BLaER1 (cell line): ENCODE results near the gene PARP3.
"Not testable (repeated sequence)": the region's sequence is repeated elsewhere in the genome, so short reads cannot be mapped to it uniquely, and the experiment has no call there.

Source experiments
- H3K27ac ChIP-seq: shearing (Covaris generic); formaldehyde crosslinking; 2 replicates; pipeline ENCODE4 v1.8.1; 2022
- H3K27me3 ChIP-seq: shearing (Covaris generic); formaldehyde crosslinking; 2 replicates; pipeline ENCODE4 v1.8.1; 2022
- H3K36me3 ChIP-seq: shearing (Covaris generic); formaldehyde crosslinking; 2 replicates; pipeline ENCODE4 v1.8.1; 2022
- H3K4me1 ChIP-seq: shearing (Covaris generic); formaldehyde crosslinking; 2 replicates; pipeline ENCODE4 v1.8.1; 2022
- H3K4me2 ChIP-seq: shearing (Covaris generic); formaldehyde crosslinking; 2 replicates; pipeline ENCODE4 v1.8.1; 2022
- H3K4me3 ChIP-seq: shearing (Covaris generic); formaldehyde crosslinking; 2 replicates; pipeline ENCODE4 v1.8.1; 2022
- H3K9ac ChIP-seq: shearing (Covaris generic); formaldehyde crosslinking; 2 replicates; pipeline ENCODE4 v1.8.1; 2022
- H3K9me3 ChIP-seq: shearing (Covaris generic); formaldehyde crosslinking; 2 replicates; pipeline ENCODE4 v1.8.1; 2022
- H4K20me1 ChIP-seq: shearing (Covaris generic); formaldehyde crosslinking; 2 replicates; pipeline ENCODE4 v1.8.1; 2022
- Cebpa-rat ChIP-seq: shearing (Covaris generic); IDR thresholded peaks from 2 replicates; pipeline ENCODE4 v1.8.1; 2022

Gene PARP3

GRCh38 chr3:51992017-51992682 lies 50.0 kb downstream of the PARP3 start:
- Histone ChIP-seq H3K4me1 (peaks cover 61% of the 10 kb centered on the region), H3K9ac (peak overlapping the region; percentile 5; the same call in 1 of the 2 replicates), H3K4me3 (peak overlapping the region; percentile 33; the same call in 1 of the 2 replicates), H3K9me3 (no peaks in the 10 kb centered on the region), H4K20me1 (peaks cover 73% of the 10 kb centered on the region), H3K4me2 (peak overlapping the region; percentile 97), H3K27me3 (no peaks in the 10 kb centered on the region), H3K27ac (peak overlapping the region; percentile 4; the same call in 1 of the 2 replicates), H3K36me3 (peaks cover 60% of the 10 kb centered on the region)
- TF ChIP-seq Cebpa-rat = no peak

DNA sequence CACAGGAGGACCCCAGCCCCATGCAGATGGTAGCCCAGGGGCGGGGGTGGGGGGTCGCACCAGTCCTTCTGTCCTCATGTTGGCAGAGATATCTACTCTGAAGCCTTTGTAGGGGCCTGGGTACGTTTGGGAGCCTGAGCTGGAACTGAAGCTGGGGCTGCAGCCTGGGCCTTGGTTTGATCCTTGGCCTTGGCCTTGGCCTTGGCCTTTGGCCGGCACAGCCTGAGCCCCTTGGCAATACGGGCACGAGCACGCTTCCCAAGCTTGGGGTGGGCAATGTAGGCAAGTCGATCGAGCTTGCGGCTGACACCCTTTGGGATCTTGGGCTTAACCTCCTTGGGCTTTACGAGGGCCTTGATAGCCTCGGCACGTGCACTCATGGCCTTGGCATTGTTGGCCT lies 51.5 kb downstream of the PARP3 start:
- H3K27ac ChIP-seq = not testable (repeated sequence)
- H3K9ac ChIP-seq = peak overlapping the region; percentile 98; the same call in 1 of the 2 replicates
- peak overlapping the region; percentile 97 for H3K4me2 ChIP-seq

DNA sequence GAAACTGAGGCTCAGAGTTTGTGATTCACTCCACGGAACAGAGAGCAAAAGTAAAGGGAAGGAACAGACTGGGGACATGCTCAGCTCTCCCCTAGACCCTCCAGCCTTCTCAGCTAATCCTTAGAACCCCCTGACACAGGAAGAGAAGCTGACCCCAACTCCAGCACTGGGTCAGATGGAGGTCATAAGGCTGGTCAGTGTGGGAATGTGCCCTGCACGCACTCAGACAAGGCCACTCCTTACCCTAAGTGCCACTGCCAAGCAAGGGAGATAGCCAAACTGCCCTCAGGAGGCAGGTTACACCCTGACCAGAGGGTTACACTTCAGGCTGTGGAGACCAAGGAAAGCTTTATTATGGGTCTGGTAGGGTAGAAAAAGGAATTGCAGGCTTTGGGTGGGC lies 52.4 kb downstream of the PARP3 start:
- no peak for TF ChIP-seq Cebpa-rat
- H3K27ac ChIP-seq = peak overlapping the region; percentile 97

More for the DNA sequence above, 51.5 kb downstream of the PARP3 start:
- peak overlapping the region; percentile 83; the same call in 1 of the 2 replicates for H3K4me3 ChIP-seq
- H4K20me1 ChIP-seq = peaks cover 63% of the 10 kb centered on the region
- H3K9me3 ChIP-seq, H3K27me3 ChIP-seq: not testable (repeated sequence)
- peaks cover 56% of the 10 kb centered on the region for H3K36me3 ChIP-seq
- peaks cover 61% of the 10 kb centered on the region for H3K4me1 ChIP-seq

DNA sequence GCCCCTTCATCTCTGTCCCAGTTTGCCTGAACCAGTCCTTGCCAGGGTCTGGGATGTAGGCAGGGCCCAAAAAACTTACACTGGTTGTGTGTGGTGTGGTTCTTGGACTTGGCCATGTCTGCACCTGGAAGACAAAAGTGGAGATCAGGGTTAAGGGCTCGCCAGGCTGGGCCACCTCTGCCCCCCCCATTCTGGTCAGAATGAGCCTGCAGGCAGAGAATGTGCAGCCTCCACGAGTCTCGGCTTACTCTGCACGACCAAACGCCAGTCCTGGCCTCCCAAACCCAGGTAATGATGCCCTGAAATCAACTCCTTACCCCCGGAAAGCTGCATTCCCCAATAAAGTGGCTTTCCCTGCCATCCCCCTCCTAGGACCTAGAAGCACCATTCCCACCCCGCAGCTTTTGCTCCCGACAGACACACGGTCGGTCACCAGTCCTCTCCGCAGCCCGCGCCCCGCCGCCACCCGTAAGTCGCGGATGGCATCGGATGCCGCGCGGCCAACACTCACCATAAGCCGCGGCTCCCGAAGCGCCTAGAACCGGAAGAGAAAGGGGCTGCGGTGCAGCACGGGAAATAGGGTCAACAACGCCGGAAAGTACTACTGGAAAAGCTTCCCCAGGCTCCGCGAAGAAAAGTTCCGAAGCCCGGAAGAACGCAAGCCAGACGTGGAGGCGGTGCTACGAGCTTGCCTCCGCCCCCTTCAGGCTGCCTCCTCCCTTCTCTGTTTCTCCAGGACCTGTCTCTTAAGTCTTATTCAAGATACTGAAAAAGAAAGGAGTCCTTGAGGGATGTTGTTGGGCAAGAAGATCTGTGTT lies 53.4 kb downstream of the PARP3 start, which contains the start of gene RPL29:
RPL29 (minus strand) TSS at position 550 of the 818 bp plus-strand sequence; CDS start at position 116, 434 bp downstream.
- peaks cover 44% of the 10 kb centered on the region for H4K20me1 ChIP-seq
- peak within 1 kb of the TSS; percentile 83 for H3K4me3 ChIP-seq
- H3K27ac ChIP-seq = peak within 1 kb of the TSS; percentile 97
- no peaks in the 10 kb centered on the region for H3K9me3 ChIP-seq
- TF ChIP-seq Cebpa-rat = no peak
- peak within 1 kb of the TSS; percentile 97 for H3K4me2 ChIP-seq
- H3K27me3 ChIP-seq = no peaks in the 10 kb centered on the region
- H3K36me3 ChIP-seq = peaks cover 42% of the 10 kb centered on the region
- H3K4me1 ChIP-seq = peaks cover 52% of the 10 kb centered on the region
- peak within 1 kb of the TSS; percentile 98 for H3K9ac ChIP-seq

More for the DNA sequence above, 52.4 kb downstream of the PARP3 start:
- Histone ChIP-seq H3K36me3 (peaks cover 47% of the 10 kb centered on the region), H4K20me1 (peaks cover 54% of the 10 kb centered on the region), H3K27me3 (no peaks in the 10 kb centered on the region), H3K9ac (peak overlapping the region; percentile 98), H3K4me3 (peak overlapping the region; percentile 83), H3K4me2 (peak overlapping the region; percentile 97), H3K4me1 (peaks cover 56% of the 10 kb centered on the region), H3K9me3 (no peaks in the 10 kb centered on the region)

- no peak overlapping the region for H3K4me3 ChIP-seq
Observed at GRCh38 chr3:51997172-51997571, 55.0 kb downstream of the PARP3 start.

DNA sequence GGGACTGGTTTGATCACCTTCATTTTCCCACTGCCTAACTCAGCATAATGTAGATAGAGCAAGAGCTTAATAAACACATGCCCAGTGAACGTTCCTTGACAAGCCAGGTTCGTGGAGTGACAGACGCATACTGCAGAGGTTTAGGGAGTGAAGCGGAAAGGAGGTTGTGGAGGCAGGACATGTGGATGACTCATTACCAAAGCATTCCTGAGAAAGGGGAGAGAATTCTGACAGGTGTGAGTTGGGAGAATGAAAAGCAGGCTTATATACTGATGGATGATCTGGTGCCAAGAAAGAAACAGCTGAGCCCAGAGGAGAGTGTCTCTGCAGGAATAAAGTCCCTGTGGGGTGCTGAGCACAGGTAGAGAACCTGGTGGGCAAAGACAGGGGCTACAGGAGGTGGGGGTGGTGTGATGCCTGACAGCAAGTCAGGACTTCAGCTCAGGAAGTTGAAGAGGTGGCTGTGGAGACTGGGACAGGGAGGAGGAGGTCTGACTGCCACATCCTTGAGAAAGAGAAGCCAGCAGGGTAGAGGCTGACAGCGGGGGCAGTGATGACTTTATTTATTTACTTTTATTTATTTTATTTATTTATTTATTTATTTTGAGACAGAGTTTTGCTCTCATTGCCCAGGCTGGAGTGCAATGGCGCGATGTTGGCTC lies 55.9 kb downstream of the PARP3 start:
- H3K27ac ChIP-seq = no peak overlapping the region
- no peak for TF ChIP-seq Cebpa-rat

More at GRCh38 chr3:51997172-51997571, 55.0 kb downstream of the PARP3 start:
- Histone ChIP-seq H3K9ac (no peak overlapping the region), H3K9me3 (no peaks in the 10 kb centered on the region), H3K27me3 (no peaks in the 10 kb centered on the region), H3K36me3 (peaks cover 30% of the 10 kb centered on the region), H3K4me1 (peaks cover 50% of the 10 kb centered on the region), H3K27ac (no peak overlapping the region), H3K4me2 (no peak overlapping the region), H4K20me1 (peaks cover 28% of the 10 kb centered on the region)
- TF ChIP-seq Cebpa-rat = no peak

More for the DNA sequence above, 55.9 kb downstream of the PARP3 start:
- peaks cover 21% of the 10 kb centered on the region for H3K36me3 ChIP-seq
- H3K4me1 ChIP-seq = peaks cover 45% of the 10 kb centered on the region
- no peaks in the 10 kb centered on the region for H3K27me3 ChIP-seq
- H3K9ac ChIP-seq = no peak overlapping the region
- H4K20me1 ChIP-seq = peaks cover 19% of the 10 kb centered on the region
- H3K4me3 ChIP-seq = no peak overlapping the region
- H3K9me3 ChIP-seq = no peaks in the 10 kb centered on the region
- H3K4me2 ChIP-seq = no peak overlapping the region
